GM12873 (cell line): Measurements from ENCODE around the gene GAS2L2.

Experiments used
- TF ChIP-seq, protein P1 (sequence below): IDR thresholded peaks from 2 replicates; pipeline ENCODE4 v1.5.1; 2012; ENCODE audit warnings: low read depth, mild to moderate bottlenecking, moderate library complexity, low read length, control low read depth; ENCODE audit not compliant: insufficient read depth; ENCODE audit errors: missing control alignments

GAS2L2 gene

DNA sequence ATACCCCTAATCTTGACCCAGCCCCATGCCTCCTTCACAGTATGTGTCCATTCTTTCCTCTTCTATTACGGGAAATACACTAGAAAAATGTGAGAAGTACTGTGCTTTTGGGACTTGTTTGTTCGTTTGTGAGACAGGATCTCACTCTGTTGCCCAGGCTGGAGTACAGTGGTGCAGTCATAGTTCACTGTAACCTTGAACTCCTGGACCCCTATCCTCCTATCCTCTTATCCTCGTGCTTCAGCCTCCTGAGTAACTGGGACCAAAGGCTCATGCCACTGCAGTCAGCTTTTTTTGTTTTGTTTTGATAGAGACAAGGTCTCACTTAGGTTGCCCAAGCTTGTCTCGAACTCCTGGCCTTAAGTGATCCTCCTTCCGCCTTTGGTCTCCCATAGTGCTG lies 51.5 kb downstream of the GAS2L2 start:
- TF ChIP-seq, protein P1, sequence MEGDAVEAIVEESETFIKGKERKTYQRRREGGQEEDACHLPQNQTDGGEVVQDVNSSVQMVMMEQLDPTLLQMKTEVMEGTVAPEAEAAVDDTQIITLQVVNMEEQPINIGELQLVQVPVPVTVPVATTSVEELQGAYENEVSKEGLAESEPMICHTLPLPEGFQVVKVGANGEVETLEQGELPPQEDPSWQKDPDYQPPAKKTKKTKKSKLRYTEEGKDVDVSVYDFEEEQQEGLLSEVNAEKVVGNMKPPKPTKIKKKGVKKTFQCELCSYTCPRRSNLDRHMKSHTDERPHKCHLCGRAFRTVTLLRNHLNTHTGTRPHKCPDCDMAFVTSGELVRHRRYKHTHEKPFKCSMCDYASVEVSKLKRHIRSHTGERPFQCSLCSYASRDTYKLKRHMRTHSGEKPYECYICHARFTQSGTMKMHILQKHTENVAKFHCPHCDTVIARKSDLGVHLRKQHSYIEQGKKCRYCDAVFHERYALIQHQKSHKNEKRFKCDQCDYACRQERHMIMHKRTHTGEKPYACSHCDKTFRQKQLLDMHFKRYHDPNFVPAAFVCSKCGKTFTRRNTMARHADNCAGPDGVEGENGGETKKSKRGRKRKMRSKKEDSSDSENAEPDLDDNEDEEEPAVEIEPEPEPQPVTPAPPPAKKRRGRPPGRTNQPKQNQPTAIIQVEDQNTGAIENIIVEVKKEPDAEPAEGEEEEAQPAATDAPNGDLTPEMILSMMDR, result no peak

DNA sequence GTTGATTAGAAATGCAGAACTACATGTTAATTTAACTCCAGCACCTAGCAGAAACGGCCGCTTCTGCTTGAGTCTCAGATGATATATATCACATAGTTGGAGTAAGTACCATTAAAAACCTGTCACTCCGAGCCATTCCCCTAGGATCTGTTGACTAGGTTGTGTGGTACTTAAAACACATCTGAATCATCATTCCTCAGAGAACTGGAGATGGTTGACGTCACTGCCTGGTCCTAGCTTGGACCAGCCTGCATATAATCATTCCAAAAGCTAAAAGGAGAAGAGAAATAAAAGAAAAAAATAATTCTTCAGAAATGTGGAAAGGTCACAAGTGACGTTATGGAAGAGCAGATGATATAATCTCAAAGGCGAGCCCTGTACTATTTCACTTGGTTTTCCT lies 52.9 kb downstream of the GAS2L2 start:
- TF ChIP-seq, protein P1, result no peak

DNA sequence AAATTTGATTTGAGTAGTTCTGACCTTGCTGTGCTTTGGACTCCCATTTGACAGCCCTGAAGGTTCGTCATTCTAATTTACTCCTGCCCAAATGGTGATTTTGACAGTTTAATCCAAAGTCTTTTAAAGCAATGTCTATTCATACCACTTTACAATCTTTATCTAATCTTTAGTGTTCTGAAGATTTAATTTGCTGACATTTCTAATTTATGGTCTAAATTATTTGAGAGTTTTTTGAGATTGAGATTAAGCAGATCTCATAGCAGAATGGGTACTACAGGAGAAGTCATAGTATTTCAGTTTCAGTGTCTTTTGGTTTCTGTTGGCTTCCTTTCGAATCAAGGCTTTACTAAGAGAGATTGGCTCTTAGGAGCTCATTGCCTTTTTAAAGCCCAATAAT lies 54.2 kb downstream of the GAS2L2 start:
- TF ChIP-seq, protein P1, result no peak

DNA sequence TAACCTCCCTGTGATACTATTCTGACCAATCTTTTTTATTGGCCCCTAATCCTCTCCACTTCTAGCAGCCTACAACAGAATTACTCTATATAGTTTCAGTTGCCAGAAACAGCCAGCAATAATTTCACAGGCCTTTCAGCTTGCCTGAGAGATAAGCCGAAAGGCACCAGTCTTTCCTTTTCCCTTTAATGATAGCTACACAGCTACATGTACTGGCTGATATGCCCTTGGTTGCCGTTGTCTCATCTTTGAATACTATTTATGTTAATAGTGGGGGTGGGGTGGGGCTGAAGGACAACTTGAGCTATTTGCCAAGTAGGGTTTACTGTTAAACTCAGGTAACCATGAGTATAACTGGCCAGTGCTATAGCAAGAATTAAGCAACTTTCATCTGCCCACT lies 57.4 kb downstream of the GAS2L2 start:
- TF ChIP-seq, protein P1, result no peak

DNA sequence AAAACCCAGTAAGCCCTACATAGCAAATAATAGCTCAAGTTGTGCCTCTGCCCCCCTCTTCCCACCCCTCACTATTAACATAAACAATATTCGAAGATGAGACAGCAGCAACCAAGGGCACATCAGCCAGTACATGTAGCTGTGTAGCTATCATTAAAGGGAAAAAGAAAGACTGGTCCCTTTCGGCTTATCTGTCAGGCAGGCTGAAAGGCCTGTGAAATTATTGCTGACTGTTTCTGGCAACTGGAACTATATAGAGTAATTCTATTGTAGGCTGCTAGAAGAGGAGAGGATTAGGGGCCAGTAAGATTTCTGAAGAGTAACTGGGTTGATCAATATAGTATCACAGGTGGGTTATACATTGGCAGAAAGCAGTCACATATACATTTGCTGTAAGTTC lies 58.1 kb downstream of the GAS2L2 start:
- TF ChIP-seq, protein P1, result no peak
